ENCODE results near the gene ARHGAP28.
"Not testable (repeated sequence)": the region's sequence is repeated elsewhere in the genome, so short reads cannot be mapped to it uniquely, and the experiment has no call there.

GRCh38 chr18:6827161-6827560 is 97.6 kb downstream of the ARHGAP28 start:
- TF ChIP-seq, protein P1, sequence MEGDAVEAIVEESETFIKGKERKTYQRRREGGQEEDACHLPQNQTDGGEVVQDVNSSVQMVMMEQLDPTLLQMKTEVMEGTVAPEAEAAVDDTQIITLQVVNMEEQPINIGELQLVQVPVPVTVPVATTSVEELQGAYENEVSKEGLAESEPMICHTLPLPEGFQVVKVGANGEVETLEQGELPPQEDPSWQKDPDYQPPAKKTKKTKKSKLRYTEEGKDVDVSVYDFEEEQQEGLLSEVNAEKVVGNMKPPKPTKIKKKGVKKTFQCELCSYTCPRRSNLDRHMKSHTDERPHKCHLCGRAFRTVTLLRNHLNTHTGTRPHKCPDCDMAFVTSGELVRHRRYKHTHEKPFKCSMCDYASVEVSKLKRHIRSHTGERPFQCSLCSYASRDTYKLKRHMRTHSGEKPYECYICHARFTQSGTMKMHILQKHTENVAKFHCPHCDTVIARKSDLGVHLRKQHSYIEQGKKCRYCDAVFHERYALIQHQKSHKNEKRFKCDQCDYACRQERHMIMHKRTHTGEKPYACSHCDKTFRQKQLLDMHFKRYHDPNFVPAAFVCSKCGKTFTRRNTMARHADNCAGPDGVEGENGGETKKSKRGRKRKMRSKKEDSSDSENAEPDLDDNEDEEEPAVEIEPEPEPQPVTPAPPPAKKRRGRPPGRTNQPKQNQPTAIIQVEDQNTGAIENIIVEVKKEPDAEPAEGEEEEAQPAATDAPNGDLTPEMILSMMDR (IDR thresholded peaks at IDR 0.05; ENCODE audit: low read depth, low read length, poor library complexity, severe bottlenecking): not testable (repeated sequence)
- not testable (repeated sequence) for TF ChIP-seq EZH2phosphoT487 (IDR thresholded peaks at IDR 0.05; ENCODE audit: borderline replicate concordance, low read length)
